GM21825 (cell line): ENCODE results near the gene ESPL1.

Source experiments
- ATAC-seq: cut with Tn5 transposase; IDR thresholded peaks from one replicate; pipeline ENCODE4 v1.9.1; 2021; ENCODE audit warnings: mild to moderate bottlenecking, moderate library complexity; ENCODE audit not compliant: unreplicated experiment

Gene ESPL1

DNA sequence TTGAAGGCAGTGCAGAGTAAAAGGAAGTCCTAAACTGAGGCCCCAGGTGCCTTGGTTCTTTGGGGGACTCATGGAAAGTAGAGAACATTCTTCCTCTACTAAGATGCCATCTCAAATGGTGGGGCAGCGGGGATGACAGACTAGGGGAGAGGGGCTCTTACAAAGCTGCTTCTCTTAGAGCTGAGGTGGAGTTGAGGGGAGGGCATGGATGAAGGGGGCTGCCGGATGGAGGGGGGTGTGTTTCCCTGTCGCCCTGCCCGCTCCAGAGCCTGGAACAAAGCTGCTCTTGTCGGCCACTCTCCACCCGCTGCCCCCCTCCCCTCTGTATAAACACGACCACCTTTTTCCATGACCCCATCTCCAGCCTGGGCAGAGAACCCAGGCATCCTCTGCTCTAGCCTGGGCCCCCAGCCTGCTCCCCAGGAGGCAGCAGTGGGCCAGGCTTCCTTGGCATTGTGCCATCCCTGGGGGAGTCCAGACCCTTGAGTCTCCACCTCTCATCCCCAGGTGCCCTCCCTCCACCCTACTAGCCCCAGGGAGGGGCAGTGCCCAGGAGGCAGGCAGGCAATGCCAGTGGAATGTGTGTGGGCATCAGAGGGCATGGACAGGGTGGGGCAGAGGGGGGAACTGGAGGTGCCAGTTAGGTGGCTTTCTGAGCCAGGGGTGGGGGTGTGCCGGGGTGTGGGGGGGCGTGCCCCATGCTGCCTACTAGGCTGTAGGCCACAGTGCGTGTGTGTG lies 37.8 kb upstream of the ESPL1 start:
- no peak for ATAC-seq

GRCh38 chr12:53231671-53231920 lies 36.5 kb upstream of the ESPL1 start:
- ATAC-seq, result no peak

DNA sequence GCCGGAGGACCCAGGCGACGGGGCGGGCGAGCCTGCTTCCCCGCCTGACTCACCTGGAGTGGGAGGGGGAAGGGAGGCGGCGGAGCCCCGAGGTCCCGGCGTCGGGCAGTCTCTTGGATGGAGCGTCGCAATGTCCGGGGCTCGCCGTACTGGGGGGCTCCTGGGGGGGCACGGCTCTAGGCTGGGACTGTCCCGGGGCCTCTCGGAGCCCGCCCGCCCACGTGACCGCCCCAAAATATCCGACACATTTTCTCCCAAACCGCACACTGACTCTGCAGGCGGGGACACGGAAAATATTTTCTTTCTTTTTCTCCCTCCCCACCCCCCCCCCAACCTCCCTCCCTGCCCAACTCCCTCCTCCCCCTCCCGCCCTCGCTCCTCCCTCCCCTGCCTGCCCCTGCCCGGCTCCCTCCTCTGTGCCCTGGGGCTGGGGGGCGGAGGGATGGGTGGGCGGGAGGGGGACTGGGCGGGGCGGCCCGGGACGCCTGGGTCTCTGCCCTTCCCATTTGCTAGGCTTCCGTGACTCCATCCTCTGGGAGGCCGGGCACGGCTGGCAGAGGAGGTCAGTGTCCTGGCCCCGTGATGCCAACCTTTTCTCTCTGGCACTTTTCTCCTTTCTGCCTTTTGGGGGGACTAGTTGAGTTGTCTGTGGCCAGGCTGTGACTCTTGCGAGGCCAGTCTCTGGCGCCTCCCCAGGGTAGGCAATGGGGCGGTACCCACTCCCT lies 36.0 kb upstream of the ESPL1 start, which contains the start of gene RARG:
TSS of gene RARG (minus strand) at position 289 of the 725 bp plus-strand sequence. CDS start 4,664 bp downstream, outside the sequence.
- ATAC-seq, result no peak

DNA sequence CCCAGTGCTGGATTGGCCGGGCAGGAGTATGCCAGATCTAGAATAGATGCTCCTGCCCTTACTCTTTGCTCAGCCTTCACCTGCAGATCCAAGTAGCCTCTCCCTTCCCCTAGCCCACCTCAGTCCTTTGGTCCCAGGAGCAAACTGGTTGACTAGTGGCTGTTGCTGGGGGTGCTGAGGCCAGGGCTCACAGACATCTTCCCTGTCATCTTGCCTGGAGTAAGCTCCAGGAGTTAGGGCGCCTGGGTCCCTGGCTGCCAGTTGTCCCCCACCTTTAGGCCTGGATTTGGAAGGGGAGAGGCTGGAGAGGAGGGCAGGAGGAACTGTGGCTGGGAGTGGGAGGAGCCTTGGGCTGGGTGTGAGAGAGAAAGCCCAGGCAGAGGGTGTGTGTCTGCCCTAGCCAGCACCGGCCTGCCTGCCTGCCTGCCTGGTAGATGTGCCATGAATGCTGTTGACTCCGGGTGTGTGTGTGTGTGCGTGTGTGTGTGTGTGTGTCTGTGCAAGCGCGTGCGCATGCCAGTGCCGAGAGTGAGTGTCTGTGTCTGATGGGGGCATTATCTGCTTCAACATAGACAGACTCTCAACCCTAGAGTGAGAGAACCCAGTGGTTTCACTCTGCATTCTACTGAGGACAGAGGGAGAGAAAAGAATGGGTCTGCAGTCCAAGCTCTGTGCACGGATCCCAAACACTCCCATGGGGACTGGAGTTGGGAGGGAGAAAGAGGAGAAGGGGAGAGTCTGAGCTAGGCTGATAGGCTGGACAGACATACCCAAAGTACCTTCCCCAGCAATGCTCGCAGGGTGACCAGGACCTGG lies 35.2 kb upstream of the ESPL1 start:
- no peak for ATAC-seq

DNA sequence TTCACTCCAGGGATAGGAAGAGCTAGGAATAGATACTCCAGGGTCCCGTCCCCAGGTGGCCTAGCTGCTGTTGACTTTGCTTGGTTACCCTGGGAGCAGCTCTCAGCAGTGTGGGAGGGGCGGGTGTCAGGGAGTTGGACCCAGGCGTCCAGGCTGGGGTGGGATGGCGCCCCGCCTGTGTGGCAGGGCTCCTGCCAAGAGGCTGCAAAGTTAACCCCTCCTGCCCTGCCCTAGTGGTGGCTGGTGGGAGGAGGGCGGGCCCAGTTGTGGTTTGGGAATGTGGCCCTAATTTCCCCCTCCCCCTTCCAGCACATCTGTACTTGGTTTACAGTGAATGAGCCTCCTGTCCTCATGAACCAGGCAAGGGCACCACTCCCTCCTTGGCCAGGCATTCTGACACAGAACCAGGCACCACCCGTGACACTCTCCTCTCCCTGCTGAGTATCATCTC lies 34.4 kb upstream of the ESPL1 start:
- ATAC-seq, result no peak

DNA sequence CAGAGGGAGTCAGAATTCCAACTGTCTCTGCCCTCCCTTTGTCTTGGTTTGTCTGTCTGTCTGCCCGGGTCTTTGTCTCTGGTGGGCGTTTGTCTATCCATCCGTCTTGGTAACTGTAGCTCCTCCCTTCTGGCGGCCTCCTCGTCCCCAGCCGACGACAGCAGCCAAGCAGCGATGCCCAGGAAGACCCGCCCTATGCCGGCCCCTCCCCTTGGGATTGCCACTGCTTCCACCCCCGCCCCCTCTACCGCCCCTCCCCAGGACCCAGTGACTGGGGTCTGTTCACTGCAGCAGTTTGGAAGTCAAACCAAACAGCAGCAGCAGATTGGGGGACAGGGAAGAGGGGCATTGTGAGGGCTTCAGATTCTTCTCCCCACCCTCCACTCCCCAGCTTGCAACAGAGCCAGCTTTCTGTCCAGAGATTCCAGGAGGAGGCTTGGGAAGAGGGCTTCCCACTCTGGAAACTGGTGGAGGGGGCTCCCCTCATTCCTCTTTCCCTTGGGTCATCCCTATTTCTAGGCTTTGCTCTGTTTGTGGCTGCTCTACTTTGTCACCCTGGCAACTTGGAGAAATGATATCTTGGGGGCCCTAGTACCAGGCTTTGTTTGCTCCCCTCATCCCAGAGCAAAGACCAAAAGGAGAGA lies 33.7 kb upstream of the ESPL1 start:
- ATAC-seq, result no peak

- no peak for ATAC-seq
Observed at GRCh38 chr12:53235164-53235563, 32.9 kb upstream of the ESPL1 start.

- no peak for ATAC-seq
Observed at GRCh38 chr12:53235742-53236442, 32.2 kb upstream of the ESPL1 start.

DNA sequence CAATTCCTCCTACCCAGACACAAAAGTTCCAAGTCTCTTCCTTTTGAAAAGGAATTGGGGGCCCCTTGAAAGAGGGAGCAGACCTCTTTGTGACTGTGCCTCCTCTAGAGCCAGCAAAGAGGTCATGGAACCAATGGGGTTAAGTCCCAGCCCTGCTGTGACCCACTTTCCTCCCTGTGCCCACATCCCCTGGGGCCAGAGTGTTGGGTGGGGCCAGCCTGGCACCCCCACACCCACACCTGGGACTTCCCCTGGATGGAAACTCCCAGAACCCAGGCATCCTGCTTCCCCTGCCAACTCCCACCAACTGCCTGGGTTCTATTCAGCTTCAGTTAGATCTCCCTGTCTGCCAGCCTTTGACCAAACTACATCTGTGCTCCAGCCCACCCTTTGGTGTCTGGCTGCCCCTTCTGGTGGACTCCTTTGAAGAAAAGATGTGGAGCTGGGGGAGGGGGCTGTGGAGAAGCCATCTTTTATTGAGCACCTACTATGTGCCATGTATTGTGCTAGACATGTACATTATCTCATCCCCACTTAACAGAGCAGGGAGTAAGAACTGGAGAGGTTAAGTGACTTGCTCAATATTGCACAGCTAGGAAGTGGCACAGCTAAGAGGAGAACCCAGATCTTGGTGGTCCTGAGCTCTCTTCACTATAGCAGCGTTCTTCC lies 31.5 kb upstream of the ESPL1 start:
- no peak for ATAC-seq

- ATAC-seq, result no peak
Observed at GRCh38 chr12:53239643-53240258, 28.3 kb upstream of the ESPL1 start.

- no peak for ATAC-seq
Observed at GRCh38 chr12:53241623-53242412, 26.3 kb upstream of the ESPL1 start.

GRCh38 chr12:53244337-53244736 lies 23.8 kb upstream of the ESPL1 start:
- ATAC-seq, result no peak

DNA sequence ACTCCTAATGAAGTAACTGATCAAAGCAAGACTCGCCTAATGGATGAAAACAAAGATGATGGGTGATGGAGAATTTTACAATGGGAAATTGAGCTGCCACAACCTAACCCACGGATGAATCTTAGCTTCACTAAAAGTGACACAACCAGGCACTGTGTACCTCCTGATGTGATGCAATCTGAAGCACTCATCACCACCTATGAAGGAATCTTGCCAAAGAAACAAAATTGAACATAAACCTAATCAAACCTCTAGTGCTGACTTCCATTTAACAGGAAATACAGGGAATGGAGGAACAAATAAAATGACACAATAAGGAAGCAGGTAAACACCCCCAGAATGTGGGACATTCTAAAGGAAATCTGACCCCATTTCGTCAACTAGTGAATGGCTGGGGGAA lies 22.8 kb upstream of the ESPL1 start:
- no peak for ATAC-seq

GRCh38 chr12:53251477-53252348 lies 16.4 kb upstream of the ESPL1 start:
- ATAC-seq, result peak; percentile 65

DNA sequence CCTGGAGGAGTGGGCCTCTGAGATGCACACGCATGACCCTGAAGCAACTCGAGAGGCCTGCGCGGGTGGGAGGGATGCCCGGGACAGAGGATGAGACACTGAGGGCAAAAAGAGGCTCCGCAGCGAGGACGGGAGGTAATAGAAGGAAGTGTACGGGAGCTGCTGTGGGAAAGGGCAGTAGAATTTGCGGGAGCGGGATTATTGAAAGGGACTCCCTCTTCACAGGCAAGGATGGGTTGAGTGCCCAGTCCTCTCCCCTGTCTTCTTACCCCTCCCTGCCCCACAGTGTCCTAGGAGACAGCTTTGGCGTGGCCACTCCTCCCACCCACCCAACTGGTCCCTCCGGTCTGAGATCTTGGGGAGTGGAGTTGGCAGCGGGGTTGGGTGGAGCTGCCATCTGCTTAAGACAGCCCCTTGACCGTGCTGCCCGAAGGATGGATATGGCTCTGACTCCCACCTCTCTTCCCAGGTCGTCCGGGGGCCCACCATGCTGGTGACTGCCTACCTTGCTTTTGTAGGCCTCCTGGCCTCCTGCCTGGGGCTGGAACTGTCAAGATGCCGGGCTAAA lies 15.7 kb upstream of the ESPL1 start:
- ATAC-seq, result no peak

GRCh38 chr12:53253298-53253697 lies 14.8 kb upstream of the ESPL1 start:
- no peak for ATAC-seq

- ATAC-seq, result no peak
Observed at GRCh38 chr12:53254816-53255545, 13.1 kb upstream of the ESPL1 start.
